Measurements from ENCODE around the gene GATB.

The GATB gene

GRCh38 chr4:151694961-151695720, 65.7 kb downstream of the GATB start:
- DNase-seq: no peak

- no peak for DNase-seq
Measured at GRCh38 chr4:151692821-151693673, 67.8 kb downstream of the GATB start.

GRCh38 chr4:151692443-151692782, 68.4 kb downstream of the GATB start:
- DNase-seq: no peak

- no peak for DNase-seq
Measured at GRCh38 chr4:151691639-151692442, 69.0 kb downstream of the GATB start.

GRCh38 chr4:151690876-151691275, 69.9 kb downstream of the GATB start:
- DNase-seq: no peak

GRCh38 chr4:151690164-151690870, 70.5 kb downstream of the GATB start:
- DNase-seq: no peak

GRCh38 chr4:151689211-151689991, 71.4 kb downstream of the GATB start:
- no peak for DNase-seq

- DNase-seq: no peak
Measured at GRCh38 chr4:151688785-151689043, 72.1 kb downstream of the GATB start.

- DNase-seq: no peak
Measured at GRCh38 chr4:151688003-151688784, 72.6 kb downstream of the GATB start.

GRCh38 chr4:151687021-151687640, 73.7 kb downstream of the GATB start:
- DNase-seq: no peak

- DNase-seq: no peak
Measured at GRCh38 chr4:151685303-151685702, 75.5 kb downstream of the GATB start.

- no peak for DNase-seq
Measured at GRCh38 chr4:151681085-151681484, 79.7 kb downstream of the GATB start.

- DNase-seq: no peak
Measured at GRCh38 chr4:151679231-151679630, 81.6 kb downstream of the GATB start.

GRCh38 chr4:151678048-151678872, 82.5 kb downstream of the GATB start:
- no peak for DNase-seq

- no peak for DNase-seq
Measured at GRCh38 chr4:151677193-151677592, 83.6 kb downstream of the GATB start.

- peak; percentile 0 for DNase-seq
Measured at GRCh38 chr4:151676301-151676700, 84.5 kb downstream of the GATB start.

- DNase-seq: no peak
Measured at GRCh38 chr4:151675411-151675971, 85.3 kb downstream of the GATB start.

GRCh38 chr4:151674804-151675391, 85.9 kb downstream of the GATB start:
- no peak for DNase-seq

- DNase-seq: no peak
Measured at GRCh38 chr4:151673908-151674520, 86.8 kb downstream of the GATB start.
